ENCODE measurements around the gene TRAFD1. TPM values are rescaled to one million over a fixed set of nuclear protein-coding genes. Genes with fewer than 3 reads are reported as not detected.
A peak's percentile ranks its signal among the peaks of the same experiment; 100 is the strongest.

Gene TRAFD1
- total and polyA plus RNA-seq, 9 of the 15 experiments (the other 6 are each of a cell fraction or from before 2014, with no cell fraction given), result 41.3 to 85.5 (median 54.5) TPM

- TF ChIP-seq, protein P1, sequence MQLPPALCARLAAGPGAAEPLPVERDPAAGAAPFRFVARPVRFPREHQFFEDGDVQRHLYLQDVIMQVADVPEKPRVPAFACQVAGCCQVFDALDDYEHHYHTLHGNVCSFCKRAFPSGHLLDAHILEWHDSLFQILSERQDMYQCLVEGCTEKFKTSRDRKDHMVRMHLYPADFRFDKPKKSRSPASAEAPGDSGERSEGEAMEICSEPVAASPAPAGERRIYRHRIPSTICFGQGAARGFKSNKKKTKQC (CRISPR knock-in tag; IDR thresholded peaks at IDR 0.05), result peak; percentile 4; the same call in 1 of the 2 replicates
- TF ChIP-seq ZBTB7A (IDR thresholded peaks at IDR 0.05; ENCODE audit: borderline replicate concordance, control insufficient read depth, low read depth, low read length) (no peak), ETV1 (tag; conservative IDR thresholded peaks at IDR 0.05; ENCODE audit: low read depth) (no peak), SMAD4 (CRISPR knock-in tag; conservative IDR thresholded peaks at IDR 0.05) (0 out of 2 replicates have a peak, but pooled peaks have one; percentile 22), THRAP3 (IDR thresholded peaks at IDR 0.05; ENCODE audit: borderline replicate concordance) (no peak), BCL6 (CRISPR knock-in tag; IDR thresholded peaks at IDR 0.05) (no peak), SPI1 (IDR thresholded peaks at IDR 0.05; ENCODE audit: borderline replicate concordance, low read depth, low read length) (peak; percentile 10; the same call in 1 of the 2 replicates), ZNF830 (CRISPR knock-in tag; IDR thresholded peaks at IDR 0.05) (no peak), EGR1 (conservative IDR thresholded peaks at IDR 0.05) (no peak), TOE1 (IDR thresholded peaks at IDR 0.05; ENCODE audit: borderline replicate concordance) (no peak), TOE1 (CRISPR knock-in tag; IDR thresholded peaks at IDR 0.05; ENCODE audit: borderline replicate concordance, low read depth) (no peak), HNRNPK (IDR thresholded peaks at IDR 0.05; ENCODE audit: low read depth, low read length, poor library complexity, severe bottlenecking) (no peak), ZNF224 (CRISPR knock-in tag; IDR thresholded peaks at IDR 0.05) (0 out of 2 replicates have a peak, but pooled peaks have one; percentile 17), PRPF4 (IDR thresholded peaks at IDR 0.05; ENCODE audit: insufficient read depth, low read depth, low read length, poor library complexity, severe bottlenecking) (no peak), ZNF592 (IDR thresholded peaks at IDR 0.05) (0 out of 2 replicates have a peak, but pooled peaks have one; percentile 51), ZNF143 (CRISPR knock-in tag; IDR thresholded peaks at IDR 0.05) (peak; percentile 37; the same call in 1 of the 2 replicates)
- TF ChIP-seq, protein P2, sequence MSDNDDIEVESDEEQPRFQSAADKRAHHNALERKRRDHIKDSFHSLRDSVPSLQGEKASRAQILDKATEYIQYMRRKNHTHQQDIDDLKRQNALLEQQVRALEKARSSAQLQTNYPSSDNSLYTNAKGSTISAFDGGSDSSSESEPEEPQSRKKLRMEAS (CRISPR knock-in tag; IDR thresholded peaks at IDR 0.05), result peak; percentile 36; the same call in 1 of the 2 replicates
- TF ChIP-seq, protein P3, sequence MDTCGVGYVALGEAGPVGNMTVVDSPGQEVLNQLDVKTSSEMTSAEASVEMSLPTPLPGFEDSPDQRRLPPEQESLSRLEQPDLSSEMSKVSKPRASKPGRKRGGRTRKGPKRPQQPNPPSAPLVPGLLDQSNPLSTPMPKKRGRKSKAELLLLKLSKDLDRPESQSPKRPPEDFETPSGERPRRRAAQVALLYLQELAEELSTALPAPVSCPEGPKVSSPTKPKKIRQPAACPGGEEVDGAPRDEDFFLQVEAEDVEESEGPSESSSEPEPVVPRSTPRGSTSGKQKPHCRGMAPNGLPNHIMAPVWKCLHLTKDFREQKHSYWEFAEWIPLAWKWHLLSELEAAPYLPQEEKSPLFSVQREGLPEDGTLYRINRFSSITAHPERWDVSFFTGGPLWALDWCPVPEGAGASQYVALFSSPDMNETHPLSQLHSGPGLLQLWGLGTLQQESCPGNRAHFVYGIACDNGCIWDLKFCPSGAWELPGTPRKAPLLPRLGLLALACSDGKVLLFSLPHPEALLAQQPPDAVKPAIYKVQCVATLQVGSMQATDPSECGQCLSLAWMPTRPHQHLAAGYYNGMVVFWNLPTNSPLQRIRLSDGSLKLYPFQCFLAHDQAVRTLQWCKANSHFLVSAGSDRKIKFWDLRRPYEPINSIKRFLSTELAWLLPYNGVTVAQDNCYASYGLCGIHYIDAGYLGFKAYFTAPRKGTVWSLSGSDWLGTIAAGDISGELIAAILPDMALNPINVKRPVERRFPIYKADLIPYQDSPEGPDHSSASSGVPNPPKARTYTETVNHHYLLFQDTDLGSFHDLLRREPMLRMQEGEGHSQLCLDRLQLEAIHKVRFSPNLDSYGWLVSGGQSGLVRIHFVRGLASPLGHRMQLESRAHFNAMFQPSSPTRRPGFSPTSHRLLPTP (IDR thresholded peaks at IDR 0.05; ENCODE audit: borderline replicate concordance, extremely low read depth, insufficient read length), result no peak
Measured at GRCh38 chr12:112126000-112126438, 659 bp downstream of the TRAFD1 start (continued).
